Fibroblast of lung (primary cell): ENCODE data around the gene CTDSPL. TPM values are rescaled to one million over a fixed set of nuclear protein-coding genes. Genes with fewer than 3 reads are reported as not detected.

Experiments
- DNase-seq, 2 donors: peaks; one replicate each; pipeline versions ENCODE4 v3.0.0 to v3.0.0-alpha.2; 2010; ENCODE audit warnings: low read depth in 2 of 2
- H2AFZ ChIP-seq: 2 replicates; pipeline ENCODE4 v1.5.1; 2012; ENCODE audit warnings: low read length, control low read depth, inconsistent platforms
- H3K27ac ChIP-seq: 2 replicates; pipeline ENCODE4 v1.5.1; 2011; ENCODE audit warnings: low read length, control low read depth; ENCODE audit not compliant: insufficient read depth
- H3K27me3 ChIP-seq: 2 replicates; pipeline ENCODE4 v1.5.1; 2011; ENCODE audit warnings: mild to moderate bottlenecking, low read length; ENCODE audit not compliant: control insufficient read depth, insufficient read depth
- H3K36me3 ChIP-seq: 2 replicates; pipeline ENCODE4 v1.5.1; 2011; ENCODE audit warnings: low read length; ENCODE audit not compliant: control insufficient read depth, insufficient read depth
- H3K4me1 ChIP-seq: 2 replicates; pipeline ENCODE4 v1.5.1; 2011; ENCODE audit warnings: low read length; ENCODE audit not compliant: control insufficient read depth, insufficient read depth; ENCODE audit errors: extremely low read depth
- H3K4me2 ChIP-seq: 2 replicates; pipeline ENCODE4 v1.5.1; 2011; ENCODE audit warnings: low read length, control low read depth; ENCODE audit not compliant: insufficient read depth; ENCODE audit errors: extremely low read depth
- H3K4me3 ChIP-seq, 4 experiments: fragments of 200-600 bp in 1 of 4; sonication (generic) in 1 of 4; replicated peaks in 1 of 4; 2 replicates each; pipeline ENCODE4 v1.5.1; 2011 to 2016; ENCODE audit warnings: low read length in 4 of 4, low read depth in 3 of 4, mild to moderate bottlenecking in 3 of 4, control low read depth in 2 of 4, inconsistent platforms in 1 of 4, mixed read lengths in 1 of 4; ENCODE audit not compliant: insufficient read depth in 1 of 4; ENCODE audit errors: control extremely low read depth in 1 of 4
- H3K79me2 ChIP-seq: 2 replicates; pipeline ENCODE4 v1.5.1; 2012; ENCODE audit warnings: mild to moderate bottlenecking, low read length, inconsistent platforms; ENCODE audit not compliant: control insufficient read depth, insufficient read depth
- H3K9ac ChIP-seq: 2 replicates; pipeline ENCODE4 v1.5.1; 2011; ENCODE audit warnings: mild to moderate bottlenecking, low read length, control low read depth; ENCODE audit not compliant: insufficient read depth
- H3K9me3 ChIP-seq: 2 replicates; pipeline ENCODE4 v1.5.1; 2012; ENCODE audit warnings: low read depth, low read length; ENCODE audit not compliant: control insufficient read depth, insufficient read depth
- H4K20me1 ChIP-seq: 2 replicates; pipeline ENCODE4 v1.5.1; 2011; ENCODE audit warnings: low read length; ENCODE audit not compliant: control insufficient read depth, insufficient read depth; ENCODE audit errors: extremely low read depth
- CTCF ChIP-seq, 2 donors: IDR thresholded peaks in 1 of 2; conservative IDR thresholded peaks in 1 of 2; 1 replicate in 1 of 2; 2 replicates in 1 of 2; pipeline ENCODE4 v1.5.1; 2011 to 2012; ENCODE audit warnings: low read length in 2 of 2, control low read depth in 1 of 2, inconsistent platforms in 1 of 2, low read depth in 1 of 2, mild to moderate bottlenecking in 1 of 2
- EZH2 ChIP-seq: IDR thresholded peaks from 2 replicates; pipeline ENCODE4 v1.5.1; 2012; ENCODE audit warnings: low read length, control low read depth, mild to moderate bottlenecking; ENCODE audit errors: missing control alignments
- polyA plus RNA-seq, 2 donors: library from polyadenylated mRNA; depleted of rRNA in 1 of 2; stranded (reverse) in 1 of 2; unstranded in 1 of 2; fragments of >200 nt; gene quantifications; 2 replicates each; pipeline ENCODE4 v1.2.1, GENCODE V29; 2011 to 2012; ENCODE audit warnings: missing spikeins in 1 of 2
- total RNA-seq: library from RNA; depleted of rRNA; stranded (reverse); fragments of >200 nt; gene quantifications from 2 replicates; pipeline ENCODE4 v1.2.1, GENCODE V29; 2014

The CTDSPL gene
- total and polyA plus RNA-seq, 2 donors (not counting 1 experiment from before 2014, with no cell fraction given), result 34.0 to 51.5 TPM

GRCh38 chr3:37979541-37980461, 118.1 kb downstream of the CTDSPL start:
- TF ChIP-seq EZH2 (no peak), CTCF (conservative IDR thresholded peaks at IDR 0.05 in 1 of 2, IDR thresholded peaks at IDR 0.05 in 1 of 2; ENCODE audit: low read depth in 1 of 2, low read length in 2 of 2) (no peak)
- H3K27ac ChIP-seq, result no peak overlapping the region
- no peak overlapping the region for H3K4me2 ChIP-seq
- no peaks in the 10 kb centered on the region for H3K4me1 ChIP-seq
- H3K9me3 ChIP-seq, result no peaks in the 10 kb centered on the region
- H3K27me3 ChIP-seq, result no peaks in the 10 kb centered on the region
- no peaks in the 10 kb centered on the region for H4K20me1 ChIP-seq
- no peaks in the 10 kb centered on the region for H3K79me2 ChIP-seq
- H3K36me3 ChIP-seq, result peaks cover 13% of the 10 kb centered on the region
- no peak overlapping the region for H2AFZ ChIP-seq
- H3K9ac ChIP-seq, result no peak overlapping the region
- H3K4me3 ChIP-seq, result no peak overlapping the region
- DNase-seq, result no peak

DNA sequence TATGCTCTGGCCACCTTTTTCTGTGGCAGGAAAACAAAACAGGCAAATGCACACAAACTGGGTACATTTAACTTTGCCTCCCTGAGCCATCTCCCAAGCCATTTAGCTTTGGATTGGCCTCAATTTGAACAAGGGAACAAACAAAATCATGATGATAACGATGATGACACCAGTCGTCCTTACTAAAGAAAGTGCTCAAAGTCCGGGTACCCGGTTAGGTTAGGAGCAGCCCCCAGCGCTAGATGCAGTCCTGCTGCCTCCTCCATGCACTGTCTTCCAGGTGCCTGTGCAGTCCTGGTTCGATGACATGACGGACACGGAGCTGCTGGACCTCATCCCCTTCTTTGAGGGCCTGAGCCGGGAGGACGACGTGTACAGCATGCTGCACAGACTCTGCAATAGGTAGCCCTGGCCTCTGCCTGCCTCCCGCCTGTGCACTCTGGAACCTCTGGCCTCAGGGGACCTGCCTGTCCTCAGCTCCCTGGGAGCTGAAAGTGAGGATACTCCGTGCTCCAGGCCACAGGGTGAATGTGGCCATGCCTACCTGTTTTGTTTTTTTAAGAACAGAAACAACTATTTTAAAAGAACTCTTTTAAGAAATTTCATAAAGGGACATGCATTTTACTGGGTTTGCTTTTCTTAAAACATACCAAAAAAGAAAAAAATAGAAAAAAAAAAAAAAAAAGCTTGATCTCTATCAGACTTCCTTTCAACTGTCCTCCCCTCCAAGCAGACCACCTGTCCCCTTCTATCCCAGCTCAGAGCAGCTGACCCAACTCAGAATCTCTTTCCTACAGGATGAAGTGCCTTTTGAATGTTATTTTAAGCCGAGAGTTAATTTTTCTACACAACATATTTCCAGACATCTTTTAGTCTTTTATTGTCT, 119.0 kb downstream of the CTDSPL start:
- H3K79me2 ChIP-seq, result no peaks in the 10 kb centered on the region
- no peak for DNase-seq
- H2AFZ ChIP-seq, result no peak overlapping the region
- H4K20me1 ChIP-seq, result no peaks in the 10 kb centered on the region
- no peaks in the 10 kb centered on the region for H3K4me1 ChIP-seq
- no peak overlapping the region for H3K4me3 ChIP-seq
- peaks cover 11% of the 10 kb centered on the region for H3K36me3 ChIP-seq
- TF ChIP-seq CTCF (conservative IDR thresholded peaks at IDR 0.05 in 1 of 2, IDR thresholded peaks at IDR 0.05 in 1 of 2; ENCODE audit: low read depth in 1 of 2, low read length in 2 of 2) (no peak), EZH2 (no peak)
- H3K4me2 ChIP-seq, result no peak overlapping the region
- H3K9ac ChIP-seq, result no peak overlapping the region
- H3K9me3 ChIP-seq, result no peaks in the 10 kb centered on the region
- no peak overlapping the region for H3K27ac ChIP-seq
- H3K27me3 ChIP-seq, result no peaks in the 10 kb centered on the region

- Histone ChIP-seq H2AFZ (no peak overlapping the region), H3K9me3 (no peaks in the 10 kb centered on the region), H3K36me3 (peaks cover 8% of the 10 kb centered on the region), H3K9ac (no peak overlapping the region), H3K4me1 (no peaks in the 10 kb centered on the region), H3K4me2 (no peak overlapping the region), H3K27ac (no peak overlapping the region), H3K79me2 (no peaks in the 10 kb centered on the region), H4K20me1 (no peaks in the 10 kb centered on the region), H3K4me3 (no peak overlapping the region), H3K27me3 (no peaks in the 10 kb centered on the region)
- DNase-seq, result no peak
- TF ChIP-seq CTCF (conservative IDR thresholded peaks at IDR 0.05 in 1 of 2, IDR thresholded peaks at IDR 0.05 in 1 of 2; ENCODE audit: low read depth in 1 of 2, low read length in 2 of 2) (no peak), EZH2 (no peak)
Measured at GRCh38 chr3:37981348-37981664, 119.6 kb downstream of the CTDSPL start.
